ENCODE data around the gene KLF12. TPM values are rescaled to one million over a fixed set of nuclear protein-coding genes. Genes with fewer than 3 reads are reported as not detected.

Gene KLF12
- total and polyA plus RNA-seq, 2 donors (not counting 3 experiments of a cell fraction or from before 2014, with no cell fraction given): 16.0 to 25.9 TPM

- Histone ChIP-seq H3K27me3 (ENCODE audit: control insufficient read depth in 2 of 2, insufficient read depth in 2 of 2, low read length in 2 of 2) (no peaks in the 10 kb centered on the region), H3K4me2 (ENCODE audit: insufficient read depth, low read length) (peak overlapping the region; percentile 67), H3K4me1 (ENCODE audit: control insufficient read depth, extremely low read depth, insufficient read depth, low read length) (peaks cover 56% of the 10 kb centered on the region), H3K4me3 (replicated peaks in 1 of 3; ENCODE audit: insufficient read depth in 1 of 3, low read depth in 1 of 3, low read length in 3 of 3) (no peak overlapping the region), H3K27ac (ENCODE audit: insufficient read depth, low read depth, low read length) (peak overlapping the region; percentile 71), H4K20me1 (replicated peaks; ENCODE audit: control insufficient read depth, extremely low read depth, insufficient read depth, low read length) (no peaks in the 10 kb centered on the region), H3K9ac (replicated peaks; ENCODE audit: extremely low read depth, insufficient read depth, low read length) (no peak overlapping the region), H3K79me2 (ENCODE audit: control insufficient read depth, insufficient read depth, low read length) (peaks cover 65% of the 10 kb centered on the region), H3K36me3 (ENCODE audit: control insufficient read depth in 2 of 2, extremely low read depth in 1 of 2, insufficient read depth in 2 of 2, low read length in 2 of 2) (no peaks in the 10 kb centered on the region), H2AFZ (ENCODE audit: low read depth, low read length) (no peak overlapping the region), H3K9me3 (replicated peaks; ENCODE audit: control insufficient read depth, insufficient read depth, low read length) (no peaks in the 10 kb centered on the region), H3K9me1 (replicated peaks; ENCODE audit: control insufficient read depth, extremely low read depth, insufficient read depth, low read length) (no peaks in the 10 kb centered on the region)
- ChIA-PET POLR2A (no interaction called here), CTCF (interaction anchor here (0.7 to 1.3 kb wide), 9 partner anchors 10 to 1105 kb away, joined by 3 to 11 read pairs (median 3); no protein-coding TSS in a partner anchor)
- TF ChIP-seq MAX (IDR thresholded peaks at IDR 0.05; ENCODE audit: insufficient read depth, insufficient read length) (no peak), POLR2A (IDR thresholded peaks at IDR 0.05; ENCODE audit: low read depth, low read length) (no peak), GATA2 (IDR thresholded peaks at IDR 0.05; ENCODE audit: insufficient read depth, insufficient read length, low read depth, low read length) (no peak), FOS (IDR thresholded peaks at IDR 0.05; ENCODE audit: borderline replicate concordance, insufficient read depth, low read length) (no peak), CTCF (IDR thresholded peaks at IDR 0.05; ENCODE audit: extremely low read depth in 1 of 2, insufficient read depth in 1 of 2, low read depth in 1 of 2, low read length in 2 of 2) (no peak), EZH2 (IDR thresholded peaks at IDR 0.05; ENCODE audit: borderline replicate concordance, low read depth, low read length, severe bottlenecking) (no peak), MYC (IDR thresholded peaks at IDR 0.05; ENCODE audit: low read depth, low read length) (no peak), POLR2AphosphoS5 (IDR thresholded peaks at IDR 0.05; ENCODE audit: insufficient read depth, low read depth, low read length) (no peak), JUN (IDR thresholded peaks at IDR 0.05; ENCODE audit: borderline replicate concordance, insufficient read depth, insufficient read length, low read depth) (no peak)
- no TSS peak for BruUV-seq (replicated peaks)
- intact Hi-C loops (cut with micrococcal nuclease): loop anchor here (1.0 to 5.0 kb wide), 6 partner anchors 18 to 360 kb away; no protein-coding TSS in a partner anchor
- dilution Hi-C loops (cut with MboI; ENCODE audit: extremely low pct_ligation_motif_present, low sequenced_read_pairs): no loop called here
- DNase-seq (ENCODE audit: low read depth, low spot score) (no peak), FAIRE-seq (no peak)
These were observed 19.6 kb downstream of the KLF12 start for GRCh38 chr13:74114641-74115040.

Measured in endothelial cell of umbilical vein (primary cell).